Measurements from ENCODE around the gene ACSS2. TPM values are rescaled to one million over a fixed set of nuclear protein-coding genes. Genes with fewer than 3 reads are reported as not detected.
A peak's percentile ranks its signal among the peaks of the same experiment; 100 is the strongest.

Gene ACSS2
- total and polyA plus RNA-seq, 10 of the 15 experiments (the other 5 are each of a cell fraction or from before 2014, with no cell fraction given): 2.8 to 37.2 (median 24.2) TPM

GRCh38 chr20:34875642-34876405 is 588 bp upstream of the ACSS2 start (continued):
- TF ChIP-seq NBN (IDR thresholded peaks at IDR 0.05): peak; percentile 55; the same call in 1 of the 2 replicates
- TF ChIP-seq SMARCA5 (IDR thresholded peaks at IDR 0.05): 0 out of 2 replicates have a peak, but pooled peaks have one; percentile 28

DNA sequence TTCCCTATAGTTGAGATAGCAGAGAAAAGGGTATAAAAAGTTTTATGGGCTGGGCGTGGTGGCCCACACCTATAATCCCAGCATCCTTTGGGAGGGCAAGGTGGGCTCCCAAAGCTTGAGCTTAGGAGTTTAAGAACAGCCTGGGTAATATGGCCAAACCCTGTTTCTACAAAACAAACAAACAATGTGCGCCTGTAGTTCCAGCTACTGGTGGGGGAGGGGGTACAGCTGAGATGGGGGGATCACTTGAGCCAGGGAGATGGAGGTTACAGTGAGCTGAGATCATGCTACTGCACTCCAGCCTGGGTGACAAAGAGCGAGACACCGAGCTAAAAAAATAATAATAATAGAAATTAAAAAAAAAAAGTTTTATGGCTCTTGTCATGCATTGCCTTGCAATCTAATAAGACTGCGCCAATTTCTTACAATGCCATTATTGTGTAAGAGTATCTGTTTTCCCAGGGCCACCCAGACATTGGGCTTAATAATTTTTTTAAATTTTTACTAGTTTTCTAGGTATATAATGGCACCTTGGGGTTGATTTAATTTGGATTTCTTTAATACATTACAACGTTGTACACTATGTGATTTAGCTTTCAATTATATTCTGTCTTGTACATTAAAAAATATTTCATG is 3.9 kb downstream of the ACSS2 start:
- intact Hi-C loops (cut with micrococcal nuclease; ENCODE audit: unreplicated experiment): no loop called here
- no peak overlapping the region for H3K4me3 ChIP-seq
- no peak overlapping the region for H3K4me2 ChIP-seq (ENCODE audit: control insufficient read depth, insufficient read depth)
- H3K4me1 ChIP-seq (ENCODE audit: control insufficient read depth, insufficient read depth, low read length): peaks cover 10% of the 10 kb centered on the region; the same call in 1 of the 2 replicates
- no peaks in the 10 kb centered on the region; a peak in 1 of 4 replicates for H3K27me3 ChIP-seq (replicated peaks in 1 of 2; ENCODE audit: control insufficient read depth in 2 of 2, insufficient read depth in 2 of 2, low read length in 1 of 2)
- ChIA-PET POLR2A (interaction anchor here (0.5 to 0.7 kb wide), 4 partner anchors 16 to 239 kb away, joined by 3 to 13 read pairs (median 8); no protein-coding TSS in a partner anchor), RAD21 (ENCODE audit: unreplicated experiment) (interaction anchor here (0.7 to 0.8 kb wide), 3 partner anchors 66 to 1126 kb away, joined by 3 to 6 read pairs (median 3); no protein-coding TSS in a partner anchor), CTCF (interaction anchor here (0.6 to 2.2 kb wide), 6 partner anchors 18 to 216 kb away, joined by 3 to 6 read pairs (median 4); partner anchors contain the start of genes GSS and MYH7B), SMC1A (ENCODE audit: uncharacterized antibody, unreplicated experiment) (interaction anchor here (0.7 to 1.5 kb wide), 5 partner anchors 9 to 208 kb away, joined by 3 to 6 read pairs (median 4); no protein-coding TSS in a partner anchor)
- no peak for DNase-seq (ENCODE audit: low read depth, low spot score)
- no peaks in the 10 kb centered on the region for H3K9me3 ChIP-seq (replicated peaks; ENCODE audit: control insufficient read depth, insufficient read depth, low read length)
- no TSS peak for BruUV-seq (replicated peaks)
- WGBS (ENCODE audit: insufficient coverage, insufficient replicate concordance, low lambda C conversion rate, missing lambda C conversion rate): 82% methylated on average over 6 of the region's 6 CpGs
- no peak overlapping the region for H3K27ac ChIP-seq (ENCODE audit: control insufficient read depth, insufficient read depth)
- no peaks in the 10 kb centered on the region for H4K20me1 ChIP-seq (ENCODE audit: control insufficient read depth, insufficient read depth)
- ATAC-seq: no peak
- H3K9ac ChIP-seq (ENCODE audit: control insufficient read depth, insufficient read depth, low read length): no peak overlapping the region
- no peaks in the 10 kb centered on the region for H3K79me2 ChIP-seq (ENCODE audit: control insufficient read depth, insufficient read depth, low read length)
- FAIRE-seq: no peak
- in situ Hi-C loops (cut with MboI): no loop called here
- H3K36me3 ChIP-seq (ENCODE audit: control insufficient read depth in 2 of 2, insufficient read depth in 2 of 2, low read length in 1 of 2): no peaks in the 10 kb centered on the region
- no peak for TF ChIP-seq BRCA1 (IDR thresholded peaks at IDR 0.05; ENCODE audit: low read depth, low read length)
- TF ChIP-seq ZNF207 (IDR thresholded peaks at IDR 0.05; ENCODE audit: borderline replicate concordance): no peak
- no peak for TF ChIP-seq HCFC1 (IDR thresholded peaks at IDR 0.05; ENCODE audit: low read length)
- no peak for TF ChIP-seq CREB1 (IDR thresholded peaks at IDR 0.05; ENCODE audit: low read depth)
- no peak for TF ChIP-seq SMAD5 (IDR thresholded peaks at IDR 0.05; ENCODE audit: low read depth)
- TF ChIP-seq FOXM1 (IDR thresholded peaks at IDR 0.05; ENCODE audit: low read depth, low read length): no peak
- no peak for TF ChIP-seq ZSCAN29 (IDR thresholded peaks at IDR 0.05)
- no peak for TF ChIP-seq NBN (IDR thresholded peaks at IDR 0.05)
- TF ChIP-seq, protein P1, sequence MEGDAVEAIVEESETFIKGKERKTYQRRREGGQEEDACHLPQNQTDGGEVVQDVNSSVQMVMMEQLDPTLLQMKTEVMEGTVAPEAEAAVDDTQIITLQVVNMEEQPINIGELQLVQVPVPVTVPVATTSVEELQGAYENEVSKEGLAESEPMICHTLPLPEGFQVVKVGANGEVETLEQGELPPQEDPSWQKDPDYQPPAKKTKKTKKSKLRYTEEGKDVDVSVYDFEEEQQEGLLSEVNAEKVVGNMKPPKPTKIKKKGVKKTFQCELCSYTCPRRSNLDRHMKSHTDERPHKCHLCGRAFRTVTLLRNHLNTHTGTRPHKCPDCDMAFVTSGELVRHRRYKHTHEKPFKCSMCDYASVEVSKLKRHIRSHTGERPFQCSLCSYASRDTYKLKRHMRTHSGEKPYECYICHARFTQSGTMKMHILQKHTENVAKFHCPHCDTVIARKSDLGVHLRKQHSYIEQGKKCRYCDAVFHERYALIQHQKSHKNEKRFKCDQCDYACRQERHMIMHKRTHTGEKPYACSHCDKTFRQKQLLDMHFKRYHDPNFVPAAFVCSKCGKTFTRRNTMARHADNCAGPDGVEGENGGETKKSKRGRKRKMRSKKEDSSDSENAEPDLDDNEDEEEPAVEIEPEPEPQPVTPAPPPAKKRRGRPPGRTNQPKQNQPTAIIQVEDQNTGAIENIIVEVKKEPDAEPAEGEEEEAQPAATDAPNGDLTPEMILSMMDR (IDR thresholded peaks at IDR 0.05 in 2 of 3, conservative IDR thresholded peaks at IDR 0.05 in 1 of 3; ENCODE audit: control insufficient read depth in 2 of 3, extremely low read depth in 1 of 3, insufficient read depth in 1 of 3, low read depth in 3 of 3, low read length in 3 of 3): no peak
- TF ChIP-seq NFIC (IDR thresholded peaks at IDR 0.05; ENCODE audit: low read depth, low read length): no peak
- TF ChIP-seq ZNF622 (IDR thresholded peaks at IDR 0.05): no peak
- no peak for TF ChIP-seq ATF7 (IDR thresholded peaks at IDR 0.05; ENCODE audit: low read depth)
- no peak for TF ChIP-seq SREBF2 (IDR thresholded peaks at IDR 0.05; ENCODE audit: low read length)
- TF ChIP-seq BMI1 (IDR thresholded peaks at IDR 0.05; ENCODE audit: borderline replicate concordance): no peak
- no peak overlapping the region for H2AFZ ChIP-seq (ENCODE audit: control insufficient read depth, low read depth, low read length)

Measured in GM12878 (cell line).